Measurements from ENCODE around the gene PHIP. TPM values are rescaled to one million over a fixed set of nuclear protein-coding genes. Genes with fewer than 3 reads are reported as not detected.

The PHIP gene
- total and polyA plus RNA-seq, 2 of the 8 experiments (the other 6 are each of a cell fraction or from before 2014, with no cell fraction given): 7.3 to 56.2 TPM

- Histone ChIP-seq H3K18ac (ENCODE audit: extremely low read depth, low read length) (no peak overlapping the region), H3K36me3 (ENCODE audit: control insufficient read depth in 2 of 4, insufficient read depth in 4 of 4, low read length in 3 of 4) (peaks cover 0 to 20% (median 0%) of the 10 kb centered on the region in 4 experiments; a peak in 2 of 8 replicates), H2AFZ (ENCODE audit: low read length) (no peak overlapping the region), H3K23me2 (ENCODE audit: low read depth, low read length) (no peaks in the 10 kb centered on the region; the same call in 1 of the 2 replicates), H2BK15ac (ENCODE audit: low read length) (no peak overlapping the region), H3K9ac (replicated peaks in 1 of 4; ENCODE audit: extremely low read depth in 1 of 4, low read depth in 3 of 4, low read length in 3 of 4) (no peak overlapping the region), H3K27me3 (replicated peaks in 1 of 4; ENCODE audit: control insufficient read depth in 3 of 4, extremely low read depth in 1 of 4, insufficient read depth in 3 of 4, low read length in 3 of 4) (no peaks in the 10 kb centered on the region), H3K4me1 (replicated peaks in 1 of 4; ENCODE audit: control insufficient read depth in 3 of 4, insufficient read depth in 4 of 4, low read length in 3 of 4) (no peaks in the 10 kb centered on the region), H2BK5ac (ENCODE audit: low read depth, low read length) (no peak overlapping the region), H2BK12ac (ENCODE audit: low read depth, low read length) (no peak overlapping the region), H3K27ac (ENCODE audit: low read depth, low read length) (no peak overlapping the region), H3K14ac (ENCODE audit: insufficient read length) (no peak overlapping the region), H4K20me1 (replicated peaks in 1 of 2; ENCODE audit: control insufficient read depth in 1 of 2, insufficient read depth in 2 of 2, low read length in 2 of 2) (peaks cover 13 to 15% of the 10 kb centered on the region in 2 experiments), H2BK120ac (replicated peaks; ENCODE audit: low read depth, low read length) (no peak overlapping the region), H4K91ac (replicated peaks; ENCODE audit: insufficient read length, low read length) (no peak overlapping the region), H2BK20ac (ENCODE audit: low read length) (no peak overlapping the region), H3K23ac (ENCODE audit: insufficient read length) (no peak overlapping the region), H4K5ac (ENCODE audit: insufficient read length, low read depth, low read length) (no peak overlapping the region), H4K8ac (ENCODE audit: extremely low read depth, insufficient read depth, low read length) (no peak overlapping the region), H3K4me2 (ENCODE audit: insufficient read depth in 1 of 2, low read depth in 2 of 2, low read length in 2 of 2) (no peak overlapping the region), H3K9me3 (ENCODE audit: insufficient read depth in 2 of 2, low read depth in 1 of 2, low read length in 1 of 2) (no peaks in the 10 kb centered on the region), H3K56ac (replicated peaks; ENCODE audit: insufficient read length, low read depth, low read length) (no peak overlapping the region), H3K79me2 (ENCODE audit: control insufficient read depth in 1 of 2, insufficient read depth in 2 of 2, low read length in 2 of 2) (peaks cover 0 to 99% of the 10 kb centered on the region in 2 experiments; a peak in 3 of 4 replicates), H3K79me1 (ENCODE audit: low read depth, low read length) (peaks cover 3% of the 10 kb centered on the region), H3K4ac (replicated peaks; ENCODE audit: insufficient read length, low read depth, low read length) (no peak overlapping the region), H3K4me3 (ENCODE audit: extremely low read depth in 1 of 4, insufficient read depth in 2 of 4, low read depth in 3 of 4, low read length in 4 of 4) (no peak overlapping the region), H2AK5ac (ENCODE audit: low read depth, low read length) (no peak overlapping the region)
- no peak for FAIRE-seq
- DNase-seq (ENCODE audit: low read depth in 1 of 2, low spot score in 2 of 2): no peak
- ChIA-PET CTCF (ENCODE audit: partially characterized antibody) (interaction anchor here (1.6 kb wide), 1 partner anchor 11 kb away, joined by 3 read pairs; no protein-coding TSS in a partner anchor), POLR2A (ENCODE audit: partially characterized antibody) (interaction anchor here (0.7 to 2.9 kb wide), 3 partner anchors 11 to 21 kb away, joined by 3 to 20 read pairs (median 19); partner anchors contain the start of gene PHIP)
- TF ChIP-seq SP2 (IDR thresholded peaks at IDR 0.05; ENCODE audit: low read length): no peak
- TF ChIP-seq ATF3 (IDR thresholded peaks at IDR 0.05; ENCODE audit: insufficient read depth, low read depth, low read length): no peak
- TF ChIP-seq KDM1A (IDR thresholded peaks at IDR 0.05; ENCODE audit: borderline replicate concordance, low read length): no peak
Measured at GRCh38 chr6:79066330-79066729, 11.7 kb downstream of the PHIP start.

Measured in H1 (cell line).